GM15510 (cell line): ENCODE data around the gene SMAD6.

ENCODE experiments used
- POLR2A ChIP-seq: IDR thresholded peaks from 3 replicates; pipeline ENCODE4 v1.6.1; 2011; ENCODE audit warnings: borderline replicate concordance; ENCODE audit not compliant: insufficient read length; ENCODE audit errors: extremely low read depth

SMAD6 gene

DNA sequence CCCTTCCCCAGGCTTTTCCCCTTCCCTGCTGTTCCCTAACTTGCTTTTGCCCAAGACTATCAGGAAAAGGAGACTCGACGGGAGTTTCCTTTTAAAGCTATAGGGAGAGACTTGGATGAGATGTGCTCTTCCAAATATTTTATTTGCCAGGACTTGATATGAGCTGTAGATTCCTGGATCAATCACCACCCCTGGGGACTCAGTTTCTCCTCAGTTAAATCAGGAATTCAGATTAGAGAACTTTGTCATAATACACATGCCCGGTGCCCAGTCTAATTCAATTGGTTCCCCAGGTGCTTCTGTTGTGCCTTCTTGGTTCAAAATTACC lies 46.6 kb downstream of the SMAD6 start:
- TF ChIP-seq POLR2A: no peak

DNA sequence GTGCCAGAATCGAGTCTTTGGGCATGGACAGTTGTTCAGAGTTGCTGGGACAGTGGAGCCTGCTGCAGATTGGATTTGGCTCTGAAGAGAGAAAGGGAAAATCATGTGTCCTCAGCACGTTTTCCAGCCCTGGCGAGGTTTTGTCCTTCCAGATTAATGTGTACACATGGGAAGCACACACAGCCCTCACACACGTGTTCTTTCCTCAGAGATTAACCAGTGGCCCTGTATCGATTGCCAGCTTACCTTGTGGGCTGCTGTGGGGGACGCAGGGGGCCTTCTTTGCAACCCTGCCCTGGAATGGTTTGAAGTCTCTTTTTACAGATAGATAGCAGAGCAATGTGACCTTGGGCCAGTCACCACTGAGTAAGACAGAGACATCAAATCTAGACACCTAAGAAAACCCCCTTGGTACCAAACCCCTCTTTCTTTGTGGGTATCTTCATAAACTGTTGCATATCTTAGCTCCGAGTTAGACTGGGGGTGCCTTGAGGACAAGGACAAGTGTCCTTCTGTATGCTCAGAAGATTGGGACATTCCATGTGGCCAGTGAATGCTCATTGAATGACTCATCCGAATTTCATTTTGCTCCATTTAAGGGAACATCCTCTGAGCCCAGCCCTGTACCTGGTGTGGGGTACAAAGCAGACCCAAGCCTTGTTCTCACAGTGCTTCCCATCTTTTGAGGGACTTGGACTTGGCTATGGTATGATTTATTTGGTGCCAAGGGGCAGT lies 48.0 kb downstream of the SMAD6 start:
- TF ChIP-seq POLR2A: no peak

DNA sequence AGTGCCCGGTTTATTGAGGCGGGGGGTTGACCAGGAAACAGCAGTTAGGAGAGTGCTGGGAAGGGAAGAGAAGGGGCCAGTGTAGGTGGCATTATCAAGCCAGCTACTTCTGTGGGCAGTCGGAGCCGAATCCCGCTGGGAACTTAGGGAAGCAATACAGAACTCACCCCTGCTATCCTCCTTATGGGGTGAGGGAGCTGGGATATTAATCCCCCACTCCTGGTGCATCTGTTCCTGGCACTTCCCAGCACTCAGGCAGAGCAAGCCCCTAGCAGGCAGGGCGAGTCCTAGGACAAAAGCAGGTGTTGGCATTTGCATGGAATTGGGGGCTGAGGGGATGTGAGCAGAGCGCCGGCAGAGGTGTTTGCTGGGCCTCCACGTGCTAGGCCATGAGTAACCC lies 48.6 kb downstream of the SMAD6 start:
- no peak for TF ChIP-seq POLR2A

DNA sequence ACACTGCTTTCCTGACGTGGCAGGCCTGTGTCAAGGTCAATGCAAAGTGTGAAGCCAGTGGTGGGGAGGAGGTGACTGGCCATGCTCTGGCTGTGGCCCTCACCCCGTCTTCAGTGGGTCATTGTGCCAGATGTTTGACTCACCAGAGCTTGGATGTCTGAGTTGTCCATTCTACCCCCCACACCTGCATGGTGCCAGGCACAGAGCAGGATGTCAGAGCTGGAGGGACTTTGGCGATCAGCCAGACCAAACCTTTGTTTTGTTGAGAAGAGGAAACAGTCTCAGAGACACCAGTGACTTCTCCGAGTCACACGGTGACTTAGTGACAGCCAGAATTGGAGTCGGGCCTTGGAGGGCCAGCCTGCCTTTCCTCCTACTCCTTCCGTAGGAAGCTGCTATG lies 49.5 kb downstream of the SMAD6 start:
- TF ChIP-seq POLR2A: no peak

DNA sequence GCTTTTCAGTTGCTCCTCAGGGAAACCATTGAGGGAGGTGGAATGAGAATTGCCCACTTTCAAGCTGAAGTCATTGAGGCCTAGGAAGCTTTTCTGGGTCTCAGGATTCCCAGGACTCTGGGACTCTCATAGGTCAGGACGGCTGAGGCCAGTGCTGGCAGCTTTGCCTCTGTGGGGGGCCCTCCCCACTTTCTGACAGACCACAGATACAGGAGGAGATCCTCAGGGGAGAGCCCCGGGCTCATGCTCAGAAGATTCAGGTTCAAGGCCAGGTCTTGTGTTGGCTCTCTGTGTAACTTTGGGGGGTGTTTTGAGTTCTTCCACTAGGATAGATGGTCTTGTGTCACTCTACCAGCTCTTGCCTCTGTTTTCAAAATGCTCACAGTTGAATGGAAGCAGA lies 50.0 kb downstream of the SMAD6 start:
- no peak for TF ChIP-seq POLR2A

DNA sequence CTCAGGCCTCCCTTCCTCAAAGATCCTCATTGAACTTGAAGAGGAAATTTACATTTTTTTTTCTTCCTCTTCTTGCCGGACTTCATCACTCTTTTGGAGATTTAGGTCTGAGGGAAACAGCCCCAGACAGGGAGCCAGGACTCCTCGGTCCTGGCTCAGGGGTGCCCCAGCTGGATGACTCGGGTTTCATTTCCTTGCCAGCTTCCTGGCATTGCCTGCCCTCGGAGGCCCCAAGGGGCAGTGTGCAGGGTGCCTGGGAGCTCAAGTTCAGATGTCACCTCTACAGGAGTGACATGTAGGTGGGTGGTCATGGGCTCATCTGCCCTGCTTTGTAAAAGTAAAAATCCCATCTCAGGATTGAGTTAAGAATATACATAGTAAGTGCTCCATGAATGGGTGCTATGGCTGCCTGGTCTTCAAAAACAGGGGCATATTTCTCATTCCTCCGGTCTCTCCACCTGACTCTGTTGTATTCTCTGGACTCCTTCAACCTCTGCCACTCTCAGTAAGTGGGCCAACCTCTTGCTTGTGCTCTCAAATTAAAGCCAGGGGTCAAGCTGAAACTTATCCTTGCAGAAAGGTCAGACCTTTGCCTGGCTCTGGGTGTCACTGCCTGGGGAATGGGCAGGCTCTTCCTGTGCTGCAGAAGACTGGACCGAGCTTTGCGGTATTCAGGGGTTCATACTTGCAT lies 51.8 kb downstream of the SMAD6 start:
- no peak for TF ChIP-seq POLR2A

DNA sequence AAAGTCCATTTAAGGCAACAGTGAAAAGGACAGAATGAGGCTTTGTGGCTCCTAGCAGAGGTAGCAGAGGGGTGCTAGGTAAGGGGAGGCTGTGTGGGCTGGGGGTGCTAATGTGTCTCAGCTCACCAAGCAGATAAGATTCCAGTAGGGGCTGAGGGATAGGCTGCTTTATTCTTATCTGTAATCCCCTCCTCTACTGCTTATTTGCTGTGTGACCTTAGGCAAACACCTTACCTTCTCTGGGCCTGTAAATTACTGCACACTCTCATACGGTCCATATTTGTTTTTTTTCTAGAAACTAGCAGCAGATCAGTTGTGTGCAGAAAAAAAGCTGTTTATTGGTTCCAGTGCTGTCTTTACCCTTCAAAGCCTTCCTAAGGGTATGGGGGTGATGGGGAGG lies 52.8 kb downstream of the SMAD6 start:
- no peak for TF ChIP-seq POLR2A

DNA sequence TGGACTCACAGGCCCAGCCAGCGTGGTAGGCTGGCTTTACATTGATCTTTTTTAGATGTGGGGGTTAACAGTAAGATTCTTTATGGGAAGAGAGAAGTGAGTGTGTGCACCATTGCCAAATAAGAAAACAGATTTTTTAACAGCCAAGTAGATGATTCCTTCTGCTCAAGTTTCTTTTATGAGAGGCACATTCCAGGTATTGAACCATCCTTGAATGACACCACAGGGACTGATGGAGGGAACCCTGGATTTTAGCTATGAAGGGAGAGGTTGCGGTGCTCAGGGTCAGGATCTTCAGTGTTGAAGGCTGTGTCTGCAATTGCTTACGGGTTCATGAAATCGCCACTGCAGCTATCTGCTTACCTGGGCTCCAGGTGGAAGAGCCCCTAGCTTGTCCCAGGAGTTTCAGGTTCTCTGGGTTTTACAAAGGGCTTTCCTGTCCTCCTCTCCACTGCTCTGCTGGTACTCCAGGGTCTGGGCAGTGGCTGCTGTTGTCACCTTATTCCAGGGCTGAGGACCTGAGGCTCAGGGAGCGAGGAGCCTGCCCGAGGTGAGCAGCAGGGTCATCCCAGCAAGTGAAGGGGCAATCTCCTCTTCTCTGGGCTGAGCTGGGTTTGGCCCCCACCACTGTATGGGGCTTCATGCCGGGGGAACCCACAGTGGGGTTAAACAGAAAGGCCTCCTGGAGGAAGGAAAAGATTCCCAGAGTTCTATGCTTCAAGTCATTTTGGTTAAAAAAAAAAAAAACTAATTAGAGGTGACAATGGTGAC lies 53.4 kb downstream of the SMAD6 start:
- TF ChIP-seq POLR2A: no peak

DNA sequence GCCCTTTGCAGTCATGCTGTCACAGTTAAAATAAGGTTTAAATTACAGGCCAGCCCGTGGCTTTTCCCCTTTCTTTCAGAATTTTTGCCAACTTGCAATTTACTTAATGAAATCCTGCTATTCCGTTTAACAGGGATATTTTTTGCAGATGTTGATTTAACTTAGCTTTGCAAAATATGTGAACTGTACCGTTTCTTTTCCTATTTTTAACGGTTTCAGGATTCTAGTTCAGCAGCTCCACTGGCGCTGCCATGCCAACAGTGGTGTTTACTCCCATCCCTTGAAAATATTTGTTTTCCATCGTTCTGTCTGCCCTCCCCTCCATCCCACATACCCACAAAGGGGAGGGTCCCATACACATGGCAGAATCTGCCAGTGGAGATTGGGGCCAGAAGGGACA lies 54.3 kb downstream of the SMAD6 start:
- no peak for TF ChIP-seq POLR2A

DNA sequence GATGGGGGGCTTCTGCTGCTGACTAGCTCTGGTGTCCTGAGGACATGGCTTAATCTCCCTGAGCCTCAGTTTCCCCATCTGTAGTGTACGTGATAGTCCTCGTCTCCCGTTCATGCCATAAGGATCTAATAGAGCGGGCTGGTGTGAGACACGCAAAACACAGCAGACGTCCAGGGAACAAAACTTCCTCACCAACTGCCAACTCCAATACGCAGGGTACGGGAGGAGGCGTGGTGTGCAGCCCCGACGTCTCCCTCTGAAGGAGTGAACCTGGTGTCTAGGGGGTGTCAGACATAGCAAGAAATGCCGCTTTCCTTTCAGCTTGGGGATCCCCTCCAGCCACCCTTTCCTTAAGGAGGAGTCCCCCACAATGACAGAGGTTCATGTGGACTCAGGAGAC lies 55.0 kb downstream of the SMAD6 start:
- TF ChIP-seq POLR2A: no peak

DNA sequence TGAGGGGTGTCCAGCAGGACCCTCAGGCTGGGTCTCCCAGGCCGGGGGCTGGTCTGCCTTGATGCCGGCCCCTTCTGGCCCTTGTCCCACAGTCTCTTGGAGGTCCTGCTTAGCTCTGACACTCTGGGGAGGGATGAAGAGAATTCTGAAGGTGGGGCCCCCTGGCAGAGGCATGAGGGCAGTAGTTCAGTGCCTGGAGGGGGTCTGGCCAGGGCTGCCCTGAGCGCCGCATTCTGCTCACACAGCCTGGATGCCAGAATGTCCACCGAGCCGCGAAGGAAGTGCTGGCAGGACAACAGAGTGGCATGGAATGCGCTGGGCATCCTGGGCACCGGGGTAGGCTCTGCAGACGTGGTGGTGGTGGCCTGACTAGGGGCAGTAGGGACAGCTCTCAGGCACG lies 55.5 kb downstream of the SMAD6 start:
- TF ChIP-seq POLR2A: no peak

DNA sequence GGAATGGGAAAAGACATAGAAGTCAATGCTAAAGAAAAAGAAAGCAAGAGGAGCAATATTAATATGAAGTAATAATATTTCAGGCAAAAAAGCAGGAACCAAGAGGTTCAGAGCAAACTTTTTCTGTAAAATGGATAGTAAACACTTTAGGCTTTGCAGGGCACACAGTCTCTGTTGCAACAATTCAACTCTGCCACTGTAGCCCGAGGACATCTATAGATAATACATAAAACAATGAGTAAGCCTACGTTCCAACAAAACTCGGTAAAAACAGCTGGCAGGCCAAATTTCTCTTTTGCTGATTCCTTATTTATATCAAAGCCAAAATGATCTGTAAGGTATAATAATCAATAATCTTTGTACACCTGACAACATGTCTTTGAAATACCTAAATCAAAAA lies 56.8 kb downstream of the SMAD6 start:
- no peak for TF ChIP-seq POLR2A

DNA sequence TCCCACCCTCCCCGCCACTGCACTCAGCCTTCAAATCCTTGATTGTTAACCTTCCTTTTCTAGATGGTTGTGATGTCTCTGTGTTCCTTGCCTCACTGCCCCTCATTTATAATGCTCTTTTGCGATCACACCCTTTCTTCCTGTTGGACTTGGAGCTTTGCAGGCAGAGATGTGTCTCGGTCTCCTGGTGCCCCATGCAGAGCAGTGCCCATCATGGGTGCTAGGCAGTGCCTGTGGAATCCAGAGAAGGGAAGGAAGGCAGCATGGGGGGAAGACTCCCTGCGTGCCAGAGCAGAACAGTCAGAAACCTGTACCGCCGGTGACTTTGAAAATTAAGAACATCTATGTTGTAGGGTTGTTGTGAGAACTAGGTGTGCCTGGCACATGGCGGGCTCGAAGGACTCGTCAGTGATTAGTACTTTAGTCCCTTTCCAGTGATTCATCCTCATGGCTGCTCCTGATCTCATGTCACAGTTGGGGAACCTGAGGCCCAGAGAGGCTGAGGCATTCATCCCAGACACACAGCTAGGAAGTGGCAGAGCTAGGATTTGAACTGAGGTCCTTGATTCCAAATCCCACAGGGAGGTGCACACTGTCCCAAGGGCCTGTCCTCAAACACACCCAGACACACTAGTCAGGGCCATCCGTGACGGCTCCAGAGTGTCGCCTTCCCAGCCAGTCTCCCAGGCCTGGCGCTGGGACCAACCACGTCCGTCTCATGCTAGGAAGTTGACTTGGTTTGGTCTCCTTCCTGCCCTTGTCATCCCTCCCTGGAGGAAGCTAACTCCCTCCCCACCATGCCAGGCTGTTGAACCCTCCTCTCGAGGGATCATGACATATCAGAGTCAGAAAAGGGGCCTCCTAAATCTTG lies 58.3 kb downstream of the SMAD6 start:
- no peak for TF ChIP-seq POLR2A

DNA sequence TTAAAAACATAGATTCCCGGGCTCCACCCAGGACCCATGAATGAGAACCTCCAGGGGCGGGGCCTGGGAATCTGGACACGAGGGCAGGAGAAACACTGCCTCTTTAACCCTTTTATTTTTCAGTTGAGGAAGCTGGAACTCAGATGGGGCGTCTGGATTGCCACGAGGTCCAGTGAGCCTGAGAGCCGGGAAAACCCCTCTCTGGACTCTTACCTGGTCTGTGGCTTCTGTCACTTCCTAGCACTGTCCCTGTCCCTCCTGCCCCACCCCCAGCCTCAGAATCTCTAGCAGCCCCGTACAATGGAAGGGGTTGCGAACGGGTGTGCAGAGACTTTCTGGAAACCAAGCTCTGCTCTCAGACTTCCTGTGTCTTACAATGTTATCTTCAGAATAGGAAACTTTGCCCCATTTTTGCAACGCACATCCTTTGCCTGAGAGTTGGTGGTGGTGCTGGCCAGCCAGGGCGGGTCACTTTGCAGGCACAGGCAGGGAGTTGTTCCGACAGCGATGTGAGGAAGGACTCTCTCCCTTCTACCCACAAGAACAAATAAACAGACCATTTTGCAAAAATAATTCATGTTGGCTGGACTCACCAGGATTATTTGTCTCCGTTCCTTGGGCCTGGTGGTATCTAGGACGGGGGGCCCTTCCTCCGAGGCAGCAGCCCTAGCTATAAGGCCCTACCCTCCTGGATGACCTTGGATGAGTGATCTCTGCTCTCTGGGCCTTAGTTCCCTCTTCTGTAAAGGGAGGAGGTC lies 59.1 kb downstream of the SMAD6 start:
- TF ChIP-seq POLR2A: no peak

DNA sequence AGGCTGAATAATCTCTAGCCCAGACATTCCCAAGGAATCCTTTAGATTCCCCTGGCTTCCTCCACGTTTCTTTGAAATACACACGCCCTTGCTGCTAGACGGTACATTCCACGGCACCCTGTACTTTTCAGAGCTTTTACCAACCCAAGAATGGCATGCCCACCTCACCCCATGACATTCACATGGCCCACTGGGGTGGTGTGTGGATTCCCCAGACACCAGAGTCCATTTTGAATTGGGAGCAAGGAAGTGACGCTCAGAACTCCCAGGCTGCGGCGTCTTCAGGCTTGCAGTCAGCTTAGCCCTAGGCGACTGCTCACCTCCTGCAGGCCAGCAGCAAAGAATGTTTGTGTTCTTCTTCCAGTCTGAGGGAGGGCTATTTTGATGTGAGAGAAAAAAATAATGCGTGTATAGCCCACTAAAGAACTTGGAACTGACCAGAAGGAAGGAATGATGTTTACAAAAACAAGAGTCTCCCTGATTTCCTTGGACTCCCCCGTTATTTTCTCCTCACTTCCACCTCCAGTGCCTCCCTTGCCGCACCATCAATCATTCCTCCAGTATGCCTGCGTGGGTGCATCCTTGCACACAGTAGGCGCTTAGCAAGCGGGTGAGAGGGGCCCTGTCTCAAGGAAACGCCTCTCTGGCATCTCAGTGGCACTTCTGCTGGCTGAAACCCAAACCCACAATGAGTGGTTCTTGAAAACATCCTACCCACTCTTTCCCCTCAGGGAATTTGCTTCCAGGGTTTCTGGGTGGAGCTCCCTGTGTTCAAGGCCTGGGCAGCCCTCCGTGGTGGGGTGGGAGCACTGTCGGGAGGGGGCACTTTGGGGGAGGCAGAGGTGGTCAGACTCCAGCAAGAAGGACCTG lies 59.9 kb downstream of the SMAD6 start:
- no peak for TF ChIP-seq POLR2A
